GM18499 (cell line): ENCODE results near the gene POLR2L.

Experiments
- ATAC-seq: cut with Tn5 transposase; IDR thresholded peaks from one replicate; pipeline ENCODE4 v1.9.1; 2021; ENCODE audit warnings: moderate number of reproducible peaks; ENCODE audit not compliant: insufficient read depth, unreplicated experiment

The POLR2L gene

DNA sequence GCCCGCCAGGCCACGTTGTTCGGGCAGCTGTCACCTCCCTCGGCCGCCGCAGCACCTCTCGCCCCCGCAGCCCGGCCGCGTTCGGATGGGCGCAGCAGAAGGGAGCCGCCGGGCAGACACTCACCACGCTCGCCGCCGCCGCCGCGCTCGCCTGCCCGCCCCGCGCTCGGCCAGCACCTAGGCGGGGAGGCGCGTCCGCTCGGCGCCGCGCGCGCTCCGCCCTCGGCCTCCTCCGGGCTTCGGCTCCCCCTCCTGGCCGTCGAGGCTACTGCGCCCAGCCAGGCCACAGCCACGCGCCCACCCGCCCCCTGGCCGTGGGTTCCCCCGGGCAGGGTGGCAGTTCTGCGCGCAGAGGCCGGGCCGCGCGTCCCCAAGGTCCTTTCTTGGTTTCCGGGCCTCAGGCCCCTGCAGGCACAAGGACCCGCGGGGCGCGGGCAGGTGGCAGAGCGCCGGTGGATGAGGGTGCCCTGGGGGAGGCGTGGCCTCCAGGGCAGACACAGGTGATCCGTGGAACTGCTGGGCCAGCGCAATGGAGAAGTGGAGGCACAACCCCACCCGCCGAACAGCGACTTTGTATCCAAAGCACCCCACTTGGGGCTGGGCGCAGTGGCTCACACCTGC is 44.1 kb downstream of the POLR2L start, which contains the start of gene SLC25A22:
TSS of gene SLC25A22 (minus strand) at position 189 of the 621 bp plus-strand sequence. CDS start 3,275 bp downstream, outside the sequence.
- no peak for ATAC-seq

- ATAC-seq: no peak
These were observed 44.8 kb downstream of the POLR2L start for GRCh38 chr11:797296-798092.

DNA sequence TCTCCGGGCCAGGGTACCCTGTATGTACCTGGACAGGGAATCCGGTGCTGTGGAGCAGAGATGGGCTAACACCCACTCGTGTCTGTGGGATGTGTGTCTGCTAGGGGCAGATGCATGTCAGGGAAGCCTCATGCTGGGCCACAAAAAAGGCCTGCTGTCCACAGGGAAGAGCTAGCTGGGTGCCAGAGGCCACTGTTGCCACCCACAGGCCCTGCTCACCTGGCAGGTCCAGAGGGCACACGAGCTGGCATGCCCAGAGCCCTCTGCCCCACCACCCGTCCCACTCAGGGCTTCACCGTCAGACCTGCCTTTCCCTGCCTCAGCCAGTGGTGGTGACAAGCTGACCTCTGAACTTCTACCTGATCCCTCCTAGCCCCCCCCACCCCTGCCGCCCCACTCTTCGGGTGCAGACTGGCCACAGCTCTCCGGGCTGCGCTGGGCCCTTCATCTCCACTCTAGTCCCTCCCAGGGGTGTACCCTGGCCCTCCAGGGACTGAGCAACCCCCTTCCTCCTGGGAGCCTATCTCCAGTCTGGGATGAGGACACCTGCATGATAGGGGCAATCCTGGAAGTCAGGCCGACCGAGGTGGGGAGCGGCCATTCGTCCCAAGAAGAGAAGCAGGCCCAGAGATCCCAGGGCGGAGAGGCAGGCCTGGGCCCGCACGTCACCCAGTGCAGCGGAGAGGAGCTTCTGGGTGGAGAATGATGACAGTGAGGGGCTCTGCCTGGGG is 45.6 kb downstream of the POLR2L start:
- ATAC-seq: no peak

- ATAC-seq: no peak
These were observed 46.4 kb downstream of the POLR2L start for GRCh38 chr11:795634-796564.

DNA sequence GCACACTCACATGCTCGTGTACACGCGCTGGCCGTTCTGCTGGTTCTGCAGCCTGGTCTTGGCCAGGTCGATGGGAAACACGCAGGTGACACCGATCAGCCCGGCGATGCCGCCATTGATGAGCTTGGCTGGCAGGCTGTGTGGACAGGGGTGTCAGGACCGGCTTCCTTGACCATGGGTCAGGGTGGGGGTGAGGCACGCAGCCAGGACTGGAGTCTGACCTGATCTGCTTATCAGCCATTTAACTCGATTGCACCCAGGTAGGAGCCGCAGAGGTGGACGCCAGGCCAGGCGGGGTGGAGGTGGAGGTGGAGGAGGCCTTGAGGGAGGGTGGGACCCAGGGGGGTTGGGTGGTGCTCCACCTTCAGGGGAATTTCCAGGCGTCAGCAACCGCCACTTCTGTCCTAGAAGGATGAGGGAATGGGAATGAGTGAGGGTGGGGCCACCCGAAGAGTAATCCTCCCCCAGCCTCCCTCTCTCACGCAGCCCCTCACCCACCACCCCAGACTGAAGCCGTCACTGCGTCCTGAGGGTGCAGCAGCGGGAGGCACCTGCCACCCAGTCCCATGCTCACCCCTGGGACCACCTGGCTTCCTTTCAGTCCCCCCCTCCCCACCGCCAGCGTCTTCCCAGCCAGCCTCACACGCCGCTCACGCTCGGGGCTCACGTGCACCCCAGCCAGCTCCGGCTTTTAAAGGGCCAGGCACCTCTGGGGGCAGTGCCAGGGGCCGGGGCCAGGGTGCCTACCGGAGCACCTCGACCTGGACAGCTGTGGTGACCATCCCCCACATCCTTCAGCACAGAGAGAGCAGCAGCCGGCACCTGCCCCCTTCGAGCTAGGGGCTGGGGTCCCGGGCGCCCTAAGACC is 47.3 kb downstream of the POLR2L start:
- ATAC-seq: no peak

DNA sequence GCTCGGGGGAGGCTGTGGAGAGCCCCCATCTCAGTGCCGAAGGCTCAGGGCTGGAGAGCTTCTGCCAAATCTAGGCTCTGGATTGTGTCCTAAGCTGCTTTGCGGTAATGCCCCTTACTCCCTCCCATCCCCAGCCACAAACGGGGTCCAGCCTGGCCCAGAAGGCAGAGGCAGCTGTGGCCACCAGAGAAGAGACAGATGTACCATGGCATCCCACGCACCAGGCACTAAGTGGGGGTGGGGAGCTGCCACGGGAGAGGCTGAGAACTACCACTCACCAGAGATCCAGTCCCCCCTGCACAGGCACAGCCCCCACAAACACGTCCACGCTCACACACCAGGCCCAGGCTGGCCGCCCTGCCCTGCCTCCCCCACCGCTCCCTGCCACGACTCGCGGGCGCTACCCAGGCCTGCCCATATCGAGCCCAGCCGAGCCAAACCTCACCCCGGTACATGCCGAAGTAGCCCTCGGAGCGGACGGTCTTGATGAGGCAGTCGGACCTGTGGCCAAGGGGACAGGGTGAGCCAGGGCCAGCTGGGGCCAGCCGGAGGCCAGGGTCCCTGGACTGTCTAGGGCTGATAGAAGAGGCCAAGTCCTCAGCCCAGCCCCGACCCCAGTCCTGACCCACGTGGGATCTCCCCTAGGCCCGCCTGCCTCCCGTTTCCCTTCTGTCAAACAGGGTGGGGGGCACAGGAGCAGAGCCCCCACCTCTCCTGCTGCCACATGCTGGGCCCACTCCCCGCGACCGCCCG is 48.1 kb downstream of the POLR2L start:
- ATAC-seq: no peak

DNA sequence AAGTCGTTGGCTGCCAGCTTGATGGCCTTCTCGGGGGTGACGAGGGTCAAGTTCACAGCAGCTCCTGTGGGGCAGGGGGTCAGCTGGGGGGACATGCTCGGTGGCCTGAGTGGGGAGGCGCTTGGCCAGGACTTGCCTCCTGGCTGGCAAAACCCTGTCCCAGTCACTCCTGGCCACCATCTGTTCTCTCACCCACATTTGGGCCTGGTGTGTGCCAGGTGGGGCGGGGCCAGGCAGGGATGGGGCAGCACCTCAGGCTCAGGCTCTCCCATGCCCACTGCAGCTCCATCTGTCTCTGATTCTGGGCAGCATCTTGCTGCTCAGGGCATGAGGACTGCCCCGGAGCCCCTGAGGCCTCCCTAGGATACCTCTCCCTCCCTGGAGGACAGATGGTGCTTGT is 48.8 kb downstream of the POLR2L start:
- ATAC-seq: no peak

DNA sequence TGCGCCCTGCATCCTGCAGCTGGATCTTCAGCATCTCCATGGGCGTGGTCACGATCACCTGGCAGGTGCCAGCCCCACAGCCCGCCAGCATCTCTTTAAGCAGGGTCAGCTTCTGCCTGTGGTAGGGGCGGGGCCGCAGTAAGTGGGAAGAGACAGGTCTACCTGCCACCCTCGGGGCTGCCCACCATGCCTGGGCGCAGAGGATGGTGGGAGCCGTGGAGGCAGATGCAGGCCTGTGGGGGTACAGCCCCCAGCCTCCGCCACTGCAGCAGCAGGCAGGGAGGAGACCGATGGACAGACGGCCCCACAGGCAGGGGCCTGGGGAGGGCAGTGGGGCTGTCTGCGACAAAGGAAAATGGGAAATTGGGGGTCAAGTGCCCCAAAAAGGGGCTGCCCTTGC is 49.5 kb downstream of the POLR2L start:
- no peak for ATAC-seq

- ATAC-seq: no peak
These were observed 49.9 kb downstream of the POLR2L start for GRCh38 chr11:792535-792821.

DNA sequence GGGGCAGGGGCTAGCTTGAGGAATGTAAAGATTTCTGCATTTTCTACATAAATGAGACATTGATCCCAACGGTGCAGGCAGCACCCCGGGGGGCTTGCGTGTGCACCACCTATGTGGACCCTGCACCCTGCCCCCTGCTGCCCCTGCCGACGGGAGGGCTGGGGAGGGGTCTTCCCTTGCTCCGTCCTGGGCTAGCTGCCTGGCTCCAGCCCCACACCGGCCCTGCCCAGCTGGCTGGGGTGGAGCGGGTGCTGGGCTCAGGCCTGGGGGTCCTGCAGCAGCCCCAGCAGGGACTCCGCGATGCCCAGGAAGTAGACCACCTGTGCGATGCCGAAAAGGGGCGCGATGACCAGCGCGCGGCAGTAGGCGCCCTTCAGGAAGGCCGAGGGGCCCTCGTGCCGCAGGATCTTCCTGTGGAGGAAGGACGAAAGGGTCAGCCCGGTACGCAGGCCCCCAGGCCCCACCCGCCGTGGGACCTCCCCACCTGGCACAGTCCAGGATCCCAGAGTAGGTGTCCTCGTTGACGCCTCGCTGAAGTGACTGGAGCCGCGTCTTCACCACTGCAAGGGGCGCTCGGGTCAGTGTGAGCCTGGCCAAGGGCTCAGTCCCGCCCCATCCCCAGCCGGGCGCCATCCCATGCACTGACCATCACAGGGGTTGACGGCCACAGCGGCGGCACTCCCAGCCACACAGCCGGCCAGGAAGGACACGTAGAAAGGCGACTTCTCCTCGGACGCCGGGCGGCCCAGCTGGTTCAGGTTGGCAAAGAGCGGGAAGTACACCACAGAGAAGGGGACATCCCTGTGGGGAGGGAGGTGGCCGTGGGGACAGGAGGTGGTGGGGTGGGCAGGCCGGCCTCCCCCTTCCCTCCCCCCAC is 50.4 kb downstream of the POLR2L start:
- no peak for ATAC-seq

DNA sequence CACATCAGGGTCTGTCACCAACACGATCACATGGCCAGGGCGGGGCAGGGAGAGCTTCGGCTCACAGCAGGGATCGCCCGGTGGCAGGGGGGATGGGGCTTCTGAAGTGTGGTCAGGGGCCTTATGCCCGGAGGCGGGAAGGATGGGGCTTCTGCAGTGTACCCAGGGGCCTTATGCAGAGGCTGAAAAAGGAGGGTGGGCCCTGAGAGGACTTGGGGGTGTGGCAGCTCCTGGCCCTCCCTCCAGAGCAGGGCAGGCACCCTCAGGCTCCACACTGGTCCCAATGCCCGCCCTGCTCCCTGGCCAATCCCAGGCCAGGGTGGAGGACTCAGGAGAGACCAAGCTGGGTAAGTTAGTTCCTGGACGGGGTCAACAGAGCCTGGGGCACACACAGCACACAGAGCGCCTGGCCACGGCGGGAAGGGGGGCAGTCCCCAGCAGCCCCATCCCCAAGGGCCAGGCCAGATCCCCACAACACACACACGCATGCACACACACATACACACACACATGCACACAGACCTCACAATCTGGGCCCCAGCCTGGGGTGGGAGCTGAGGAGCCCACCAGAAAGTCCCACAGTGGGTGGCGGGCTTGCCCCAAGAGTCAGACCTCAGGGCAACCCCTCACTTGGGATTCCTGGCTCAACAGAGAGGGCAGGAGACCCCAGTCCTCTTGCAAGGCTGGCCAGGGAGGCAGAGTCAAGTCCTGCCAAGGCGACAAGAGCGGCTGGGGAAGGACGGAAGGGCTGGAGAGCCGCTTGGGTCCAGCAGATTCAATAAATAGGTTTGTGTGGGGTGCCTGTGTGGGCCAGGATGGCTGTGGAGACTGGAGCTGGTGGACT is 51.4 kb downstream of the POLR2L start:
- ATAC-seq: no peak

DNA sequence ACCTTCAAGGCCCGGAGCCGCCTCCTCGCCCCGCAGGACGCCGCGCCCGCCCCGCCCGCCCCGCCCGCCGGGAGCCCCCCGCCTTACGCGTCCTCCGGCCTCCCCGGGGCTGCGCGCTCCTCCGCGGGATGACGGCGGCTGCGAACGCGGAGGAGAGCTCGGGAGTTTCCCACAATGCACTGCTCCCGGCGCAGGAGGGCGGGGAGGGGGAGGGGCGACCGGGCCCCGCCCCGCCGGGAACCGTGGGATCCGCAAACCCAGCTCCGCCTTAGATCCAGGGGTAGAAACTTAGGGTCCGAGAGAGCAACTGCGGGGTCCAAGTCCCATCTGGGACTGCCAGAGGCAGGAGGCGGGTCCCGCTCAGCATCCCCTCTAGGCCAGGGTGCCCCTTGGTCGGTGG is 52.4 kb downstream of the POLR2L start, which contains the start of gene CEND1:
TSS of gene CEND1 (minus strand) at position 148 of the 400 bp plus-strand sequence. CDS start 1,514 bp downstream, outside the sequence.
- ATAC-seq: no peak
